Measurements from ENCODE around the gene SYK. TPM values are rescaled to one million over a fixed set of nuclear protein-coding genes. Genes with fewer than 3 reads are reported as not detected.

Gene SYK
- total RNA-seq, 1 experiment from 2014 or later = 9.0 TPM

DNA sequence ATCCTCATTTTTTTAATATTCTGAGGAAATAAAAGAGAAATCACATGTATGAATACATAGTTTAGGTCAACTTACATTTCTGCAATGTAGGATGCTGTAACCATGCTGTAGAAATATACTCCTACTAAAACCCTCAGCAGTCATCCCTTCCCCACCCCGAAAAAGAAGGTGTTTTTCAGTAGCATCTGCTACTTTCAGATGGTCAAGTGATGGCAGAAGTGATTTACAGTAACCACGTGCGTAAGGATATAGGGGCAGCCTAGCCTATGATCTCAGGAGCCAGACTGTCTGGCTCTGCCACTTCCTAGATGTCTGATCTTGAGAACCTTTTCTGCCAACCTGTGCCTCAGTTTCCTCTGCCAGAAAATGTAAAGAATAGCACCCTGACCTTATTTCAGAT lies 26.0 kb upstream of the SYK start:
- POLR2A ChIA-PET = no interaction called here
- Histone ChIP-seq H3K4me2 (ENCODE audit: low read length) (no peak overlapping the region), H3K27me3 (ENCODE audit: insufficient read depth, low read length) (peaks cover 8% of the 10 kb centered on the region; the same call in 1 of the 2 replicates), H3K9me3 (ENCODE audit: control insufficient read depth in 1 of 2, insufficient read depth in 1 of 2, low read depth in 1 of 2, low read length in 2 of 2) (no peaks in the 10 kb centered on the region), H3K4me3 (replicated peaks in 1 of 2; ENCODE audit: low read depth in 1 of 2, low read length in 2 of 2) (no peak overlapping the region), H3K36me3 (ENCODE audit: control insufficient read depth in 1 of 2, insufficient read depth in 2 of 2, low read length in 2 of 2) (no peaks in the 10 kb centered on the region), H3K27ac (ENCODE audit: low read depth, low read length) (no peak overlapping the region), H3K9me2 (ENCODE audit: insufficient read depth) (no peaks in the 10 kb centered on the region), H3K79me2 (ENCODE audit: insufficient read depth, low read length) (no peaks in the 10 kb centered on the region), H2AFZ (ENCODE audit: low read depth, low read length, poor library complexity, severe bottlenecking) (no peak overlapping the region), H3K9ac (ENCODE audit: low read length) (no peak overlapping the region), H3K4me1 (ENCODE audit: control insufficient read depth in 1 of 2, insufficient read depth in 2 of 2, low read length in 2 of 2) (no peaks in the 10 kb centered on the region), H4K20me1 (ENCODE audit: insufficient read depth) (no peaks in the 10 kb centered on the region)
- no peak for ATAC-seq
- no TSS peak for BruUV-seq (replicated peaks)
- intact Hi-C loops (cut with micrococcal nuclease) = loop anchor here (2.0 kb wide), 1 partner anchor 95 kb away; no protein-coding TSS in a partner anchor
- RAD21 ChIA-PET (ENCODE audit: low non-redundant PET in 1 of 2, low total read pairs in 2 of 2, uncharacterized antibody in 2 of 2, unreplicated experiment in 2 of 2) = no interaction called here
- DNase-seq (ENCODE audit: low read depth, low spot score) = no peak
- TF ChIP-seq, protein P1, sequence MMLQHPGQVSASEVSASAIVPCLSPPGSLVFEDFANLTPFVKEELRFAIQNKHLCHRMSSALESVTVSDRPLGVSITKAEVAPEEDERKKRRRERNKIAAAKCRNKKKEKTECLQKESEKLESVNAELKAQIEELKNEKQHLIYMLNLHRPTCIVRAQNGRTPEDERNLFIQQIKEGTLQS (IDR thresholded peaks at IDR 0.05) = no peak
- TF ChIP-seq, protein P2, sequence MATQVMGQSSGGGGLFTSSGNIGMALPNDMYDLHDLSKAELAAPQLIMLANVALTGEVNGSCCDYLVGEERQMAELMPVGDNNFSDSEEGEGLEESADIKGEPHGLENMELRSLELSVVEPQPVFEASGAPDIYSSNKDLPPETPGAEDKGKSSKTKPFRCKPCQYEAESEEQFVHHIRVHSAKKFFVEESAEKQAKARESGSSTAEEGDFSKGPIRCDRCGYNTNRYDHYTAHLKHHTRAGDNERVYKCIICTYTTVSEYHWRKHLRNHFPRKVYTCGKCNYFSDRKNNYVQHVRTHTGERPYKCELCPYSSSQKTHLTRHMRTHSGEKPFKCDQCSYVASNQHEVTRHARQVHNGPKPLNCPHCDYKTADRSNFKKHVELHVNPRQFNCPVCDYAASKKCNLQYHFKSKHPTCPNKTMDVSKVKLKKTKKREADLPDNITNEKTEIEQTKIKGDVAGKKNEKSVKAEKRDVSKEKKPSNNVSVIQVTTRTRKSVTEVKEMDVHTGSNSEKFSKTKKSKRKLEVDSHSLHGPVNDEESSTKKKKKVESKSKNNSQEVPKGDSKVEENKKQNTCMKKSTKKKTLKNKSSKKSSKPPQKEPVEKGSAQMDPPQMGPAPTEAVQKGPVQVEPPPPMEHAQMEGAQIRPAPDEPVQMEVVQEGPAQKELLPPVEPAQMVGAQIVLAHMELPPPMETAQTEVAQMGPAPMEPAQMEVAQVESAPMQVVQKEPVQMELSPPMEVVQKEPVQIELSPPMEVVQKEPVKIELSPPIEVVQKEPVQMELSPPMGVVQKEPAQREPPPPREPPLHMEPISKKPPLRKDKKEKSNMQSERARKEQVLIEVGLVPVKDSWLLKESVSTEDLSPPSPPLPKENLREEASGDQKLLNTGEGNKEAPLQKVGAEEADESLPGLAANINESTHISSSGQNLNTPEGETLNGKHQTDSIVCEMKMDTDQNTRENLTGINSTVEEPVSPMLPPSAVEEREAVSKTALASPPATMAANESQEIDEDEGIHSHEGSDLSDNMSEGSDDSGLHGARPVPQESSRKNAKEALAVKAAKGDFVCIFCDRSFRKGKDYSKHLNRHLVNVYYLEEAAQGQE (IDR thresholded peaks at IDR 0.05; ENCODE audit: low read depth) = no peak
- TF ChIP-seq, protein P3, sequence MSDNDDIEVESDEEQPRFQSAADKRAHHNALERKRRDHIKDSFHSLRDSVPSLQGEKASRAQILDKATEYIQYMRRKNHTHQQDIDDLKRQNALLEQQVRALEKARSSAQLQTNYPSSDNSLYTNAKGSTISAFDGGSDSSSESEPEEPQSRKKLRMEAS (IDR thresholded peaks at IDR 0.05) = no peak
- no peak for TF ChIP-seq YY1 (IDR thresholded peaks at IDR 0.05; ENCODE audit: extremely low read depth, insufficient replicate concordance, low read depth, low read length)
- TF ChIP-seq FOSL1 (IDR thresholded peaks at IDR 0.05; ENCODE audit: low read depth) = no peak
- TF ChIP-seq EZH2 (IDR thresholded peaks at IDR 0.05) = no peak
- no peak for TF ChIP-seq SRF (IDR thresholded peaks at IDR 0.05; ENCODE audit: low read depth)
- TF ChIP-seq TCF7L2 (IDR thresholded peaks at IDR 0.05; ENCODE audit: borderline replicate concordance, extremely low read depth, insufficient read depth, insufficient read length) = no peak
- no peak for TF ChIP-seq CEBPB (IDR thresholded peaks at IDR 0.05; ENCODE audit: low read depth)
- TF ChIP-seq ELF1 (IDR thresholded peaks at IDR 0.05; ENCODE audit: borderline replicate concordance, low read depth) = no peak
- TF ChIP-seq ZFX (IDR thresholded peaks at IDR 0.05) = no peak
- TF ChIP-seq SP1 (IDR thresholded peaks at IDR 0.05; ENCODE audit: low read depth) = no peak
- no peak for TF ChIP-seq CBX3 (IDR thresholded peaks at IDR 0.05; ENCODE audit: low read depth)
- TF ChIP-seq POLR2A (IDR thresholded peaks at IDR 0.05; ENCODE audit: borderline replicate concordance, extremely low read depth, insufficient read depth, insufficient read length) = no peak
- CTCF ChIA-PET = interaction anchor here (1.7 kb wide), 1 partner anchor 95 kb away, joined by 4 read pairs; no protein-coding TSS in a partner anchor

Measured in HCT116 (cell line).